ENCODE measurements around the gene ABCA2. TPM values are rescaled to one million over a fixed set of nuclear protein-coding genes. Genes with fewer than 3 reads are reported as not detected.

The ABCA2 gene
- total and polyA plus RNA-seq, 9 of the 15 experiments (the other 6 are each of a cell fraction or from before 2014, with no cell fraction given) = 0.69 to 16.3 (median 6.1) TPM; not detected in 2

DNA sequence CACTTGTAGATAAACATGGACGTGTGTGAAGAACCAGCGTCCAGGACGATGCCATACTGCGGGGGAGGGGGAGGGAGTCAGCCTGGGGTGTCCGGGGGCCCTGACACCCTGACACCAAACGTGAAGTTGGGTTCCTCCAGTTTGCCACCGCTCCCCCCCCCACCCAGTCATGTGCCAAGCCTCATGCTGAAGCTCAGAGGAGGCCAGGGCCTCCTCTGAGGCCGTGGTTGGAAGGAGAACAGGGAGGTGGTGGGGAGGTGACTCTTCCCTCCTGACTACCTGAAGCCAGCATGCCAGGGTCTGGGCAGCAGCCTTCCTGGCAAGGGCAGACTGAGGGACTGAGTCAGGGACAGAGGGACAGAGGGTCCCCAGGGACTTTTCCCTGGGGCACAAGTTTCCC lies 24.3 kb upstream of the ABCA2 start:
- ChIA-PET POLR2A (interaction anchor here (0.6 kb wide), 1 partner anchor 32 kb away, joined by 4 read pairs; no protein-coding TSS in a partner anchor), CTCF (ENCODE audit: low intra/inter-chr PET ratio) (no interaction called here)
- WGBS (ENCODE audit: insufficient coverage, low coverage, missing lambda C conversion rate) = 18% methylated on average over 4 of the region's 8 CpGs
- ATAC-seq = no peak
- Histone ChIP-seq H3K4me1 (replicated peaks in 1 of 2; ENCODE audit: control insufficient read depth in 2 of 2, insufficient read depth in 2 of 2, low read length in 2 of 2) (peaks cover 2 to 69% of the 10 kb centered on the region in 2 experiments; a peak in 3 of 5 replicates), H4K20me1 (replicated peaks; ENCODE audit: control insufficient read depth, insufficient read depth, low read length) (peaks cover 17% of the 10 kb centered on the region), H3K36me3 (ENCODE audit: control insufficient read depth, insufficient read depth, low read length) (no peaks in the 10 kb centered on the region), H3K27me3 (ENCODE audit: control insufficient read depth in 2 of 2, insufficient read depth in 2 of 2, low read length in 2 of 2) (0 out of 5 replicates have a peak, but pooled peaks cover 0 to 6% of the 10 kb centered on the region in 2 experiments), H3K27ac (ENCODE audit: extremely low read depth, low read depth, low read length) (no peak overlapping the region), H2AFZ (ENCODE audit: low read depth, low read length) (no peak overlapping the region), H3K9me3 (replicated peaks; ENCODE audit: control insufficient read depth, insufficient read depth, low read depth, low read length) (no peaks in the 10 kb centered on the region), H3K9me1 (ENCODE audit: control insufficient read depth, insufficient read depth, low read length) (peaks cover 2% of the 10 kb centered on the region), H3K4me2 (ENCODE audit: insufficient read depth, low read length) (no peak overlapping the region), H3K9ac (ENCODE audit: insufficient read depth in 1 of 2, low read depth in 2 of 2, low read length in 2 of 2) (no peak overlapping the region), H3K4me3 (no peak overlapping the region), H3K79me2 (ENCODE audit: control insufficient read depth, insufficient read depth, low read length) (no peaks in the 10 kb centered on the region)
- FAIRE-seq = no peak
- in situ Hi-C loops (cut with MboI) (no loop called here), intact Hi-C loops (cut with micrococcal nuclease) (loop anchor here (5.0 kb wide), 1 partner anchor 65 kb away; no protein-coding TSS in a partner anchor)
- no TSS peak for BruUV-seq (replicated peaks)
- no peak for DNase-seq (ENCODE audit: extremely low read depth in 1 of 4, low spot score in 3 of 4)
- TF ChIP-seq ZNF12 (CRISPR knock-in tag; IDR thresholded peaks at IDR 0.05) (no peak), GTF2F1 (IDR thresholded peaks at IDR 0.05; ENCODE audit: low read depth, low read length) (no peak), KDM1A (IDR thresholded peaks at IDR 0.05) (peak in 1 of 2 experiments; percentile 24; a peak in 1 of 4 replicates)

GRCh38 chr9:137051145-137051724 lies 23.2 kb upstream of the ABCA2 start:
- ChIA-PET CTCF (ENCODE audit: low intra/inter-chr PET ratio) (no interaction called here), POLR2A (no interaction called here)
- no peaks in the 10 kb centered on the region for H3K36me3 ChIP-seq (ENCODE audit: control insufficient read depth, insufficient read depth, low read length)
- no peak for DNase-seq (ENCODE audit: extremely low read depth in 1 of 4, low spot score in 3 of 4)
- no peak overlapping the region for H3K4me2 ChIP-seq (ENCODE audit: insufficient read depth, low read length)
- intact Hi-C loops (cut with micrococcal nuclease) = loop anchor here (2.0 to 5.0 kb wide), 2 partner anchors 66 to 176 kb away; partner anchors contain the start of gene RNF224
- 50% methylated on average over 14 of the region's 17 CpGs for WGBS (ENCODE audit: insufficient coverage, low coverage, missing lambda C conversion rate)
- FAIRE-seq = no peak
- no peak overlapping the region for H3K27ac ChIP-seq (ENCODE audit: extremely low read depth, low read depth, low read length)
- H3K9ac ChIP-seq (ENCODE audit: insufficient read depth in 1 of 2, low read depth in 2 of 2, low read length in 2 of 2) = peak overlapping the region in 1 of 2 experiments; percentile 27; a peak in 1 of 4 replicates
- no peak for ATAC-seq
- H3K4me3 ChIP-seq = no peak overlapping the region
- peaks cover 2 to 74% of the 10 kb centered on the region in 2 experiments; a peak in 3 of 5 replicates for H3K4me1 ChIP-seq (replicated peaks in 1 of 2; ENCODE audit: control insufficient read depth in 2 of 2, insufficient read depth in 2 of 2, low read length in 2 of 2)
- H3K27me3 ChIP-seq (ENCODE audit: control insufficient read depth in 2 of 2, insufficient read depth in 2 of 2, low read length in 2 of 2) = peaks cover 0 to 10% of the 10 kb centered on the region in 2 experiments; a peak in 2 of 5 replicates
- no peak overlapping the region for H2AFZ ChIP-seq (ENCODE audit: low read depth, low read length)
- H3K9me1 ChIP-seq (ENCODE audit: control insufficient read depth, insufficient read depth, low read length) = peaks cover 2% of the 10 kb centered on the region
- in situ Hi-C loops (cut with MboI) = no loop called here
- H4K20me1 ChIP-seq (replicated peaks; ENCODE audit: control insufficient read depth, insufficient read depth, low read length) = peaks cover 28% of the 10 kb centered on the region
- no peaks in the 10 kb centered on the region for H3K79me2 ChIP-seq (ENCODE audit: control insufficient read depth, insufficient read depth, low read length)
- H3K9me3 ChIP-seq (replicated peaks; ENCODE audit: control insufficient read depth, insufficient read depth, low read depth, low read length) = no peaks in the 10 kb centered on the region
- no TSS peak for BruUV-seq (replicated peaks)
- TF ChIP-seq, protein P1, sequence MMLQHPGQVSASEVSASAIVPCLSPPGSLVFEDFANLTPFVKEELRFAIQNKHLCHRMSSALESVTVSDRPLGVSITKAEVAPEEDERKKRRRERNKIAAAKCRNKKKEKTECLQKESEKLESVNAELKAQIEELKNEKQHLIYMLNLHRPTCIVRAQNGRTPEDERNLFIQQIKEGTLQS (IDR thresholded peaks at IDR 0.05) = no peak
- TF ChIP-seq, protein P1 (CRISPR knock-in tag; conservative IDR thresholded peaks at IDR 0.05) = no peak
- TF ChIP-seq LCOR (CRISPR knock-in tag; IDR thresholded peaks at IDR 0.05) (no peak), E2F5 (CRISPR knock-in tag; IDR thresholded peaks at IDR 0.05) (no peak), NR1H2 (CRISPR knock-in tag; IDR thresholded peaks at IDR 0.05) (no peak), PURB (CRISPR knock-in tag; IDR thresholded peaks at IDR 0.05; ENCODE audit: low read depth) (no peak), ZKSCAN3 (CRISPR knock-in tag; IDR thresholded peaks at IDR 0.05) (no peak)
- TF ChIP-seq, protein P2, sequence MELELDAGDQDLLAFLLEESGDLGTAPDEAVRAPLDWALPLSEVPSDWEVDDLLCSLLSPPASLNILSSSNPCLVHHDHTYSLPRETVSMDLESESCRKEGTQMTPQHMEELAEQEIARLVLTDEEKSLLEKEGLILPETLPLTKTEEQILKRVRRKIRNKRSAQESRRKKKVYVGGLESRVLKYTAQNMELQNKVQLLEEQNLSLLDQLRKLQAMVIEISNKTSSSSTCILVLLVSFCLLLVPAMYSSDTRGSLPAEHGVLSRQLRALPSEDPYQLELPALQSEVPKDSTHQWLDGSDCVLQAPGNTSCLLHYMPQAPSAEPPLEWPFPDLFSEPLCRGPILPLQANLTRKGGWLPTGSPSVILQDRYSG (tag; conservative IDR thresholded peaks at IDR 0.05; ENCODE audit: low read depth) = no peak
